Daoy (cell line): ENCODE data around the gene CCSER1. TPM values are rescaled to one million over a fixed set of nuclear protein-coding genes. Genes with fewer than 3 reads are reported as not detected.

Source experiments
- DNase-seq: peaks from one replicate; pipeline ENCODE4 v3.0.0-alpha.2; 2015; ENCODE audit warnings: low read depth
- total RNA-seq: library from RNA; depleted of rRNA; stranded (reverse); fragments of >200 nt; shearing (Covaris generic); gene quantifications from 2 replicates; pipeline ENCODE4 v1.2.3, GENCODE V29; 2014

Gene CCSER1
- total RNA-seq, 1 experiment from 2014 or later, result 1.0 TPM

GRCh38 chr4:90198086-90198847 is 71.1 kb downstream of the CCSER1 start:
- peak; percentile 8 for DNase-seq

- no peak for DNase-seq
These were observed 80.8 kb downstream of the CCSER1 start for GRCh38 chr4:90207887-90208454.

GRCh38 chr4:90209922-90210321 is 82.7 kb downstream of the CCSER1 start:
- DNase-seq, result no peak

- no peak for DNase-seq
These were observed 84.0 kb downstream of the CCSER1 start for GRCh38 chr4:90211174-90211573.

- DNase-seq, result no peak
These were observed 88.1 kb downstream of the CCSER1 start for GRCh38 chr4:90215286-90215685.

- DNase-seq, result no peak
These were observed 92.6 kb downstream of the CCSER1 start for GRCh38 chr4:90219822-90220221.

- DNase-seq, result no peak
These were observed 93.3 kb downstream of the CCSER1 start for GRCh38 chr4:90220459-90220858.

GRCh38 chr4:90226734-90227133 is 99.5 kb downstream of the CCSER1 start:
- peak; percentile 6 for DNase-seq

- DNase-seq, result no peak
These were observed 100.0 kb downstream of the CCSER1 start for GRCh38 chr4:90227177-90227576.

- peak; percentile 1 for DNase-seq
These were observed 107.8 kb downstream of the CCSER1 start for GRCh38 chr4:90234916-90235547.

- DNase-seq, result no peak
These were observed 110.7 kb downstream of the CCSER1 start for GRCh38 chr4:90237751-90238530.

GRCh38 chr4:90240333-90240732 is 113.1 kb downstream of the CCSER1 start:
- DNase-seq, result no peak

GRCh38 chr4:90241008-90241407 is 113.8 kb downstream of the CCSER1 start:
- no peak for DNase-seq

- DNase-seq, result no peak
These were observed 118.6 kb downstream of the CCSER1 start for GRCh38 chr4:90245837-90246236.

- no peak for DNase-seq
These were observed 119.6 kb downstream of the CCSER1 start for GRCh38 chr4:90246816-90247215.

- no peak for DNase-seq
These were observed 127.2 kb downstream of the CCSER1 start for GRCh38 chr4:90254357-90254756.

- DNase-seq, result no peak
These were observed 147.0 kb downstream of the CCSER1 start for GRCh38 chr4:90274175-90274574.

- no peak for DNase-seq
These were observed 153.8 kb downstream of the CCSER1 start for GRCh38 chr4:90280954-90281353.

- DNase-seq, result no peak
These were observed 154.6 kb downstream of the CCSER1 start for GRCh38 chr4:90281541-90282355.

- no peak for DNase-seq
These were observed 163.2 kb downstream of the CCSER1 start for GRCh38 chr4:90290345-90290744.

GRCh38 chr4:90292438-90292837 is 165.2 kb downstream of the CCSER1 start:
- DNase-seq, result no peak
